H54 (cell line): Measurements from ENCODE around the gene ARMCX4.
A peak's percentile ranks its signal among the peaks of the same experiment; 100 is the strongest.
"Not testable (repeated sequence)": the region's sequence is repeated elsewhere in the genome, so short reads cannot be mapped to it uniquely, and the experiment has no call there.

Experiments
- DNase-seq: peaks from one replicate; pipeline ENCODE4 v3.0.0; 2011; ENCODE audit warnings: low spot score, mixed read lengths; ENCODE audit not compliant: insufficient read length
- FAIRE-seq: peaks from 3 replicates; lab custom pipeline; 2011; peaks lifted over from hg19 to GRCh38; lab: Jason Lieb, UNC
- POLR2A ChIP-seq: IDR thresholded peaks from 2 replicates; pipeline ENCODE4 v1.6.1; 2011; ENCODE audit warnings: low read depth, mild to moderate bottlenecking, low read length

Gene ARMCX4

GRCh38 chrX:101485212-101485949 is at the start of gene ARMCX4:
TSS of gene ARMCX4 (plus strand) at chrX:101485456. CDS start at chrX:101488590, 3,134 bp downstream.
- TF ChIP-seq POLR2A: 0 out of 2 replicates have a peak, but pooled peaks have one; percentile 18
- DNase-seq: no peak
- no peak for FAIRE-seq

DNA sequence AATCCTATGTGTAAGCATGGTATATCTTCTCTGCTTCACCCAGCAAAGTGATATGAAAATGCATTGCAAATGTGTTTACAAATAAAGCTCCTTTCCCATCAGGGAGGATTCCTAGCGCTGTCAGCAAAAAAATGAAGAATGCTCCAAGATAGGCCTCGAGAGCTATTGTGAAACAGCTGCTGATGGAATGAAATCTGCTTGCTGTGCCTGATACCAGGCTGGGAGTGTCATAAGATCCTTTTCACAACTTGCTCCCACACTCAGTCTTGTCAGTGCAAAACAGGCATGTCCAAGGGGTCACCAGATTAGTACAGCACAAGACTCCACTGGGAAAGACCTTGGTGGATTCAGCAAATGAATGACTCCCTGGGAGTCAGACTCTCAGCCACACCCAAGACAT is 43.2 kb upstream of the ARMCX4 start:
- DNase-seq: no peak
- no peak for TF ChIP-seq POLR2A
- FAIRE-seq: no peak

- no peak for FAIRE-seq
- no peak for DNase-seq
- TF ChIP-seq POLR2A: no peak
Measured at GRCh38 chrX:101449279-101449678, 36.0 kb upstream of the ARMCX4 start.

GRCh38 chrX:101450085-101450484 is 35.2 kb upstream of the ARMCX4 start:
- FAIRE-seq: no peak
- no peak for TF ChIP-seq POLR2A
- no peak for DNase-seq

GRCh38 chrX:101450961-101451360 is 34.3 kb upstream of the ARMCX4 start:
- FAIRE-seq: no peak

DNA sequence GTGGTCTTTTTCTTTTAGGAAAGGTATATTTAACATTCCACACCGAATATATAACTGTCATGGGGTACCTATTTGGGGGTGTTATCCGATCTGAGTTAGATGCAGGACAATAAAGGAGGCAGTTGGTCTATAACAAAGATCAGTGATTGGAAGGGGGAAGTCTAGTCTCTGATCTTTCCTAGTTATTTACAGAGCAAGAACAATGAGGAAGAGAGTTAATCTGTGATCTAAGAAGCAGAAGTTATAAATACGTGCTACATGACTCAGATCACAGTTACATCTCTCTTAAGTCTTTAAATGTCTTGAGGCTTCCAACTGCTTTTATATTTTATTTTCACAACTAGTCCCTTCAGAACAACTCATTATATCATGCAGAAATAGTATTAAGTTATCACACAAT is 33.2 kb upstream of the ARMCX4 start:
- DNase-seq: no peak
- no peak for FAIRE-seq

More at GRCh38 chrX:101450961-101451360, 34.3 kb upstream of the ARMCX4 start:
- TF ChIP-seq POLR2A: no peak
- no peak for DNase-seq

GRCh38 chrX:101460669-101461068 is 24.6 kb upstream of the ARMCX4 start:
- no peak for FAIRE-seq
- TF ChIP-seq POLR2A: no peak
- no peak for DNase-seq

More for the DNA sequence above, 33.2 kb upstream of the ARMCX4 start:
- TF ChIP-seq POLR2A: no peak

- TF ChIP-seq POLR2A: no peak
- DNase-seq (no peak), FAIRE-seq (peak; percentile 41)
Measured at GRCh38 chrX:101462892-101463291, 22.4 kb upstream of the ARMCX4 start.

DNA sequence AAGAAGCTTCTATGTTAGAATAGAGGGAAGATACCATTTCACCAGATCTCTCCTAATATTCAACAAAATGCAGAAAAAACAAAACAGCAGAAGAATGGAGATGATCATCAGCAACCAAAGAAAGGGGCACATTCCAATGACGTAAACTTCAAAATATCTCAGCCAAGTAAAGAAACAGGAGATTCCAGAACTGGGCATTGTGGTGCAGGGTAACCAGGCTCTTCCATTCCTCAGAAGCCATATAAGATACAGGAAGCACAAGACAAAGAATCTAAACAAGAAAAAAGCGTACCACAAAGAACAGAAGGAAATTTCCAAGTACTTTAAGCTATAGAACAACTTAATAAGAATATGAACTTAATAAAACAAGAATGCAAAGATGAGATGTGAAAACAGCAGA is 6.9 kb upstream of the ARMCX4 start:
- TF ChIP-seq POLR2A: no peak
- DNase-seq (no peak), FAIRE-seq (no peak)

DNA sequence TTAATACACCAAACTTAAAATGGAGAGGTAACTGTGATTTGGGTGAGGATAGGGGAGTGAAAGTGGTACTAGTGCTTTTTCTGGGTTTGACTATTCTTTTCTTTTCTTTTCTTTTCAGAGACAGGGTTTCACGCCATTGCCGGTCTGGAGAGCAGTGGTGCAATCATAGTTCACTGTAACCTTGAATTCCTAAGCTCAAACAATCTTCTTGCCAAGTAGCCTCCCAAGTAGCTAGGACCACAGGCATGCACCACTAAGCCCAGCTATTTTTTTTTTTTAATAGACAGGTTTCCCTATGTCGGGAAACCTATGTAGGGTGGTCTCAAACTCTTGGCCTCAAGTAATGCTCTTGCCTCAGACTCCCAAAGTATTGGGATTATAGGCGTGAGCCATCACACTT is 3.0 kb upstream of the ARMCX4 start:
- no peak for FAIRE-seq
- DNase-seq: no peak
- TF ChIP-seq POLR2A: no peak

DNA sequence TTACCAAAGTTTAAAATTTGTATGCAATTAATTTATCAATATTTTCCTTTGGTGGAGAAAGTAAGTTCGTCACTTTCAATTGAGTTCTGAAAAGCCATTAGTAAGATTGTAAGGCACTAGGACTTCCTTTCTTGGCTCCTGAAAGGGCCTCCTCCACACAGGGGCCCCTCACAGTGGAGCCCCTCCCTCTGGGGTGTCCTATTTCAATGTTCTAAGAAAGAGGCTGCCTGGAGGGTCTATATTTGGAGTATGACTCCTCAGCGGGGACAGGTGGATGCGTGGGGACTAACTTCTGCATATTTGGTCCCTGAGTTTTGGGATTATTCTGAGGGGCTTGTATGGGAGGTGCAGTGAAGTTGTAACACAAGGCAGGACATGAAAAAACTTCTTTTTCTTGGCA is 1.6 kb upstream of the ARMCX4 start:
- FAIRE-seq (no peak), DNase-seq (no peak)
- no peak for TF ChIP-seq POLR2A

DNA sequence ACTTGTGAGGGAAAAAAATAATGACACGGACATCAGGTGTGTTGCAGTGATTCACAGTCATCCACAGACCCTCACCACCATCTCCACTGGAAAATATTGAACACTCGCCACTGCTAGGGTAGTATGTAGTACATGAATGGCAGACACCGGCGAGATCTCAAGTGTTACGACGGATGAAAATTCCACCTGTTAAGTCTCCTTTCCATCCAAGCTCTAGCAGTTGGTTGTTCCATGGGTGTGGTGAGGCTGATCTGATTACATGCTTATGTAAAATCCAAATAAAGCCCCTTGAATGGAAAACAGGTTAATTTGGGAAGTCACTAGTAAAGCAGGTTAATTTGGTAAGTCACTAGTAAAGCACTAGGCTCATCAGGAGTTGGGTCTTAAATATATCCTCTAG is 1.1 kb upstream of the ARMCX4 start:
- DNase-seq (no peak), FAIRE-seq (no peak)
- TF ChIP-seq POLR2A: no peak

DNA sequence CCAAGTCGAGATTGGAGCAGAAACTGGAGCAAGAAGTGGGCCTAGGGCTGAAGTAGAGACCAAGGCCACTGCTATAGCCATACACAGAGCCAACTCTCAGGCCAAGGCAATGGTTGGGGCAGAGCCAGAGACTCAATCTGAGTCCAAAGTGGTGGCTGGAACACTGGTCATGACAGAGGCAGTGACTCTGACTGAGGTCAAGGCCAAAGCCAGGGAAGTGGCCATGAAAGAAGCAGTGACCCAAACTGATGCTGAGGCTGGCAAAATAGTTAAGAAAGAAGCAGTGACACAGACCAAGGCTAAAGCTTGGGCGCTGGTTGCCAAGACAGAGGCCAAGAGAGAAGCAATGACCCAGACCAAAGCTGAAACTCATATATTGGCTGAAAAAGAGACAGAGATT is 3.5 kb downstream of the ARMCX4 start:
- no peak for TF ChIP-seq POLR2A
- no peak for FAIRE-seq

DNA sequence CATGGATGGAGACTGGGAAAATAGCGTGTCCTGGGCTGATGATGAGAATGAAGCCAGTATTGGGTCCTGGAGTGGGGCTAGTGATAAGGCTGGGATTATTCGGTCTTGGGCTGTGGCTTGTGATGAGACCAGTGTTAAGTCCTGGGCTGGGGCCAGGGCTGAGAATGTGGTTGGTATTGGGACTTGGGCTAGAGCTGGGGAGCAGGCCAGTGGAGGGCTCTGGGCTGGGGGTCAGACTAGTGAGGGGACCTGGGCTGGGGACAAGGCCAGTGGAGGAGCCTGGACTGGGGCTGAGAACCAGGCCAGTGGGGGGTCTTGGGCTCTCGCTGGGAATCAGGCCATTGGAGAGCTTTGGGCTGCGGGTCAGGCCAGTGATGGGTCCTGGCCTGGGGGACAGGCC is 6.7 kb downstream of the ARMCX4 start:
- FAIRE-seq (no peak), DNase-seq (no peak)
- TF ChIP-seq POLR2A: no peak

More for the DNA sequence above, 3.5 kb downstream of the ARMCX4 start:
- no peak for DNase-seq

DNA sequence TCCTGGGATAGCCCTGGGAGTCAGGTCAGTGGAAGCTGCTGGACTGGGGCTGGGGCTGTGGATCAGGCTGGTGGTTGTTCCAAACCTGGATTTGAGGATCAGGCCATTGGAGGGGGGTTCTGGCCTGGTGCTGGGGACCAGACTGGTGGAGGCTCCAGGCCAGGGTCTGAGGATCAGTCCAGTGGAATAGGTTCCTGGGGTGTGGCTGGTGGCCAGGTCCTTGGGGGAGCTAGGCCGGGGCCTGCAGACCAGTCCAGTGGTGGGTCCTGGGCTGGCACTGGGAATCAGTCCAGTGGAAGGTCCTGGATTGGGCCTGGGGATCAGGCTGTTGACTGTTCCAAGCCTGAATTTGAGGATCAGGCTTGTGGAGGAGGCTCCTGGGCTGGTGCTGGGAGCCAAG is 8.0 kb downstream of the ARMCX4 start:
- FAIRE-seq: no peak
- DNase-seq: no peak
- TF ChIP-seq POLR2A: no peak

DNA sequence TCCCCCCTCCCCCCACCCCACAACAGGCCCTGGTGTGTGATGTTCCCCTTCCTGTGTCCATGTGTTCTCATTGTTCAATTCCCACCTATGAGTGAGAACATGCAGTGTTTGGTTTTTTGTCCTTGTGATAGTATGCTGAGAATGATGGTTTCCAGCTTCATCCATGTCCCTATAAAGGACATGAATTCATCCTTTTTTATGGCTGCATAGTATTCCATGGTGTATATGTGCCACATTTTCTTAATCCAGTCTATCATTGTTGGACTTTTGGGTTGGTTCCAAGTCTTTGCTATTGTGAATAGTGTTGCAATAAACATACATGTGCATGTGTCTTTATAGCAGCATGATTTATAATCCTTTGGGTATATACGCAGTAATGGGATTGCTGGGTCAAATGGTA is 17.7 kb downstream of the ARMCX4 start:
- DNase-seq, FAIRE-seq: not testable (repeated sequence)
